Gastrocnemius medialis (tissue), 4 donors: Measurements from ENCODE around the gene ZBTB20. TPM values are rescaled to one million over a fixed set of nuclear protein-coding genes. Genes with fewer than 3 reads are reported as not detected.
A peak's percentile ranks its signal among the peaks of the same experiment; 100 is the strongest.

Experiments used
- ATAC-seq, 2 donors: fragments of 150-250 bp; one replicate each; pipeline ENCODE4 v1.9.1; 2016
- DNase-seq, 2 donors: peaks; one replicate each; pipeline ENCODE4 v3.0.0-alpha.2; 2019
- H3K27ac ChIP-seq, 4 donors: fragments of 200-600 bp; sonication (generic); 1 replicate in 1 of 4; 2 replicates in 3 of 4; pipeline ENCODE4 v1.5.1; 2016 to 2018; ENCODE audit warnings: mild to moderate bottlenecking in 2 of 4, moderate library complexity in 1 of 4
- H3K27me3 ChIP-seq, 3 donors: fragments of 200-600 bp; sonication (generic) in 2 of 3; 1 replicate in 1 of 3; 2 replicates in 2 of 3; pipeline versions ENCODE4 v1.5.1 to v1.6.0; 2016 to 2019; ENCODE audit warnings: mild to moderate bottlenecking in 1 of 3, moderate library complexity in 1 of 3
- H3K36me3 ChIP-seq, 2 donors: fragments of 200-600 bp; sonication (generic) in 1 of 2; one replicate each; pipeline ENCODE4 v1.5.1; 2017 to 2018
- H3K4me1 ChIP-seq, 2 donors: fragments of 200-600 bp; sonication (generic) in 1 of 2; one replicate each; pipeline ENCODE4 v1.5.1; 2016 to 2017; ENCODE audit warnings: mild to moderate bottlenecking in 2 of 2
- H3K4me3 ChIP-seq, 4 donors: fragments of 200-600 bp; sonication (generic) in 3 of 4; 1 replicate in 1 of 4; 2 replicates in 3 of 4; pipeline ENCODE4 v1.5.1; 2016 to 2019; ENCODE audit warnings: mild to moderate bottlenecking in 2 of 4
- H3K9me3 ChIP-seq, 3 donors: fragments of 200-600 bp; sonication (generic) in 2 of 3; 1 replicate in 1 of 3; 2 replicates in 2 of 3; pipeline ENCODE4 v1.5.1; 2016 to 2019
- CTCF ChIP-seq, 5 experiments: fragments of 450-650 bp in 3 of 5; fragments of 200-600 bp in 2 of 5; sonication (generic) in 2 of 5; IDR thresholded peaks in 4 of 5; conservative IDR thresholded peaks in 1 of 5; 1 replicate in 4 of 5; 2 replicates in 1 of 5; pipeline ENCODE4 v1.5.1; 2016 to 2019; ENCODE audit warnings: antibody characterized with exemption in 5 of 5, mild to moderate bottlenecking in 3 of 5, moderate library complexity in 3 of 5
- POLR2A ChIP-seq, 2 donors: fragments of 450-650 bp; IDR thresholded peaks; one replicate each; pipeline ENCODE4 v1.6.1; 2017; ENCODE audit warnings: antibody characterized with exemption in 2 of 2, mild to moderate bottlenecking in 2 of 2, moderate library complexity in 2 of 2
- in situ Hi-C, 4 donors: fragments of 200-750 bp; cut with MboI; loops; one replicate each; pipeline versions ENCODE4 v1.15.0 to v1.8.0; 2017; ENCODE audit warnings: low sequenced_read_pairs in 4 of 4
- intact Hi-C: fragments of 100-400 bp; cut with DNase I; formaldehyde crosslinking; loops from one replicate; pipeline ENCODE4 v1.15.1; 2023; ENCODE audit warnings: low total_unique reads
- total RNA-seq, 4 donors: library from RNA; depleted of rRNA; stranded (reverse); fragments of >200 nt; gene quantifications; one replicate each; pipeline versions ENCODE4 v1.1.0 to v1.2.3, GENCODE V29; 2016

Gene ZBTB20
- total RNA-seq, 4 donors from 2014 or later, result 47.6 to 86.5 (median 69.0) TPM

GRCh38 chr3:114707252-114707860 lies 439.7 kb downstream of the ZBTB20 start:
- H3K4me1 ChIP-seq, result peaks cover 50 to 69% of the 10 kb centered on the region in 2 donors
- intact Hi-C loops (no loop called here), in situ Hi-C loops (no loop called here)
- no peak for DNase-seq
- TF ChIP-seq POLR2A (IDR thresholded peaks at IDR 0.05), result no peak
- no peak for TF ChIP-seq CTCF (IDR thresholded peaks at IDR 0.05 in 4 of 5, conservative IDR thresholded peaks at IDR 0.05 in 1 of 5)
- no peaks in the 10 kb centered on the region for H3K27me3 ChIP-seq
- no peaks in the 10 kb centered on the region for H3K9me3 ChIP-seq
- no peak for ATAC-seq
- no peaks in the 10 kb centered on the region for H3K36me3 ChIP-seq
- no peak overlapping the region for H3K4me3 ChIP-seq
- H3K27ac ChIP-seq, result peak overlapping the region in 3 of 4 donors; percentile 1 to 65 (median 54)

GRCh38 chr3:114706591-114707232 lies 440.4 kb downstream of the ZBTB20 start:
- Histone ChIP-seq H3K4me1 (peaks cover 48 to 72% of the 10 kb centered on the region in 2 donors), H3K27ac (peak overlapping the region; percentile 1 to 65 (median 30)), H3K27me3 (no peaks in the 10 kb centered on the region), H3K4me3 (no peak overlapping the region), H3K36me3 (no peaks in the 10 kb centered on the region), H3K9me3 (no peaks in the 10 kb centered on the region)
- TF ChIP-seq CTCF (IDR thresholded peaks at IDR 0.05 in 4 of 5, conservative IDR thresholded peaks at IDR 0.05 in 1 of 5), result no peak
- TF ChIP-seq POLR2A (IDR thresholded peaks at IDR 0.05), result no peak
- ATAC-seq (peak; percentile 88 to 94), DNase-seq (peak; percentile 28 to 37)
- intact Hi-C loops, result no loop called here
- in situ Hi-C loops, result no loop called here

GRCh38 chr3:114700637-114701234 lies 446.4 kb downstream of the ZBTB20 start:
- Histone ChIP-seq H3K36me3 (no peaks in the 10 kb centered on the region), H3K9me3 (no peaks in the 10 kb centered on the region), H3K4me3 (no peak overlapping the region), H3K27me3 (no peaks in the 10 kb centered on the region), H3K27ac (no peak overlapping the region), H3K4me1 (peaks cover 23 to 39% of the 10 kb centered on the region in 2 donors)
- TF ChIP-seq CTCF (IDR thresholded peaks at IDR 0.05 in 4 of 5, conservative IDR thresholded peaks at IDR 0.05 in 1 of 5), result no peak
- TF ChIP-seq POLR2A (IDR thresholded peaks at IDR 0.05), result no peak
- ATAC-seq, result no peak
- in situ Hi-C loops, result no loop called here
- intact Hi-C loops, result no loop called here
- DNase-seq, result no peak

GRCh38 chr3:114698146-114699105 lies 448.7 kb downstream of the ZBTB20 start:
- Histone ChIP-seq H3K4me1 (peaks cover 13 to 23% of the 10 kb centered on the region in 2 donors), H3K27ac (no peak overlapping the region), H3K36me3 (no peaks in the 10 kb centered on the region), H3K9me3 (no peaks in the 10 kb centered on the region), H3K27me3 (no peaks in the 10 kb centered on the region), H3K4me3 (no peak overlapping the region)
- TF ChIP-seq CTCF (IDR thresholded peaks at IDR 0.05 in 4 of 5, conservative IDR thresholded peaks at IDR 0.05 in 1 of 5), result no peak
- no peak for TF ChIP-seq POLR2A (IDR thresholded peaks at IDR 0.05)
- no peak for DNase-seq
- ATAC-seq, result no peak
- intact Hi-C loops, result no loop called here
- in situ Hi-C loops, result no loop called here
